ENCODE results near the gene METTL13.

The METTL13 gene

GRCh38 chr1:171845998-171846397 is 64.5 kb downstream of the METTL13 start:
- no peak for DNase-seq (ENCODE audit: extremely low read depth in 1 of 2, low read depth in 1 of 2)
